Germinal center (tissue), 1 donor: ENCODE results near the gene CALD1.
A peak's percentile ranks its signal among the peaks of the same experiment; 100 is the strongest.

Experiments used
- DNase-seq: peaks from one replicate; pipeline ENCODE4 v3.0.0; 2012; ENCODE audit warnings: mixed read lengths, low spot score

The CALD1 gene

GRCh38 chr7:134826105-134826504 lies 46.7 kb downstream of the CALD1 start:
- DNase-seq = no peak

GRCh38 chr7:134827436-134827835 lies 48.0 kb downstream of the CALD1 start:
- DNase-seq = no peak

GRCh38 chr7:134827889-134828288 lies 48.5 kb downstream of the CALD1 start:
- DNase-seq = no peak

GRCh38 chr7:134828361-134828760 lies 48.9 kb downstream of the CALD1 start:
- DNase-seq = no peak

- no peak for DNase-seq
Observed at GRCh38 chr7:134829380-134829986, 50.0 kb downstream of the CALD1 start.

GRCh38 chr7:134831862-134832261 lies 52.4 kb downstream of the CALD1 start:
- no peak for DNase-seq

GRCh38 chr7:134832367-134832766 lies 52.9 kb downstream of the CALD1 start:
- no peak for DNase-seq

- DNase-seq = no peak
Observed at GRCh38 chr7:134834689-134835462, 55.4 kb downstream of the CALD1 start.

GRCh38 chr7:134835463-134835823 lies 56.0 kb downstream of the CALD1 start:
- DNase-seq = no peak

GRCh38 chr7:134836447-134836846 lies 57.0 kb downstream of the CALD1 start:
- DNase-seq = no peak

GRCh38 chr7:134839298-134839697 lies 59.9 kb downstream of the CALD1 start:
- DNase-seq = no peak

GRCh38 chr7:134842062-134842461 lies 62.6 kb downstream of the CALD1 start:
- no peak for DNase-seq

- no peak for DNase-seq
Observed at GRCh38 chr7:134842886-134843430, 63.5 kb downstream of the CALD1 start.

GRCh38 chr7:134844200-134844599 lies 64.8 kb downstream of the CALD1 start:
- no peak for DNase-seq

- DNase-seq = peak; percentile 10
Observed at GRCh38 chr7:134845461-134845860, 66.0 kb downstream of the CALD1 start.

GRCh38 chr7:134847851-134848588 lies 68.6 kb downstream of the CALD1 start:
- no peak for DNase-seq

GRCh38 chr7:134850066-134850465 lies 70.6 kb downstream of the CALD1 start:
- DNase-seq = no peak

GRCh38 chr7:134851141-134851540 lies 71.7 kb downstream of the CALD1 start:
- DNase-seq = no peak

GRCh38 chr7:134852625-134853024 lies 73.2 kb downstream of the CALD1 start:
- no peak for DNase-seq

- DNase-seq = no peak
Observed at GRCh38 chr7:134854816-134855215, 75.4 kb downstream of the CALD1 start.

- DNase-seq = no peak
Observed at GRCh38 chr7:134855442-134855841, 76.0 kb downstream of the CALD1 start.

GRCh38 chr7:134856091-134856490 lies 76.7 kb downstream of the CALD1 start:
- DNase-seq = no peak

- DNase-seq = no peak
Observed at GRCh38 chr7:134856691-134857090, 77.3 kb downstream of the CALD1 start.
